ENCODE data around the gene GALNT7.

GALNT7 gene

DNA sequence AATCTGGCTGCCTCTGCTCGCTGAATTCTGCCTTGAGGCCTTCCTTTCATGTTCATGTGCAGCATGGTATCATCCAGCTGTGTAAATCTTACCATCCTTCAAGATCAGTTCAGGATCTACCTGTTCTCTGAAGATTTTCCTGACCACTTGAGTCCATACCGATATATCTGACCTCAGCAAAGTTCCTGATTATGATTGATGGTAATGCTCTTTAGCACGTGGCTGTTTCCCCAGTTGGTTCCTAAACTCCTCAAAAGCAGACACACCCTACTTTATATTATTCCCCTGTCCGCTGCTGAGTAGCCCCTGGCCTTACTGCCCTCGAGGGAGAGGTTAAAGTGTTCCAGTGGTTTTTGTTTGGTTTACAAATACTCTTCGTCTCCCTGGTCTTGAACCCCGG, 20.0 kb downstream of the GALNT7 start:
- Histone ChIP-seq H3F3A (ENCODE audit: insufficient read depth) (no peaks in the 10 kb centered on the region), H3K27me3 (ENCODE audit: low read length) (no peaks in the 10 kb centered on the region), H4K20me1 (ENCODE audit: low read depth, low read length) (peaks cover 18% of the 10 kb centered on the region), H3K79me2 (ENCODE audit: insufficient read depth, low read length) (peaks cover 18% of the 10 kb centered on the region), H3K27ac (ENCODE audit: low read depth, low read length) (no peak overlapping the region), H3K9me2 (replicated peaks; ENCODE audit: insufficient read depth, low read length) (no peaks in the 10 kb centered on the region), H2AFZ (ENCODE audit: low read depth, low read length, severe bottlenecking) (no peak overlapping the region), H3K9ac (ENCODE audit: low read length) (no peak overlapping the region), H3K9me3 (ENCODE audit: insufficient read depth, low read length) (no peaks in the 10 kb centered on the region), H3K4me2 (ENCODE audit: low read depth, low read length, poor library complexity, severe bottlenecking) (no peak overlapping the region), H3K36me3 (ENCODE audit: low read length) (no peaks in the 10 kb centered on the region), H3K4me3 (ENCODE audit: insufficient read depth, low read length, poor library complexity, severe bottlenecking) (no peak overlapping the region)
- no peak for TF ChIP-seq EZH2phosphoT487 (conservative IDR thresholded peaks at IDR 0.05; ENCODE audit: low read length)
- TF ChIP-seq, protein P1, sequence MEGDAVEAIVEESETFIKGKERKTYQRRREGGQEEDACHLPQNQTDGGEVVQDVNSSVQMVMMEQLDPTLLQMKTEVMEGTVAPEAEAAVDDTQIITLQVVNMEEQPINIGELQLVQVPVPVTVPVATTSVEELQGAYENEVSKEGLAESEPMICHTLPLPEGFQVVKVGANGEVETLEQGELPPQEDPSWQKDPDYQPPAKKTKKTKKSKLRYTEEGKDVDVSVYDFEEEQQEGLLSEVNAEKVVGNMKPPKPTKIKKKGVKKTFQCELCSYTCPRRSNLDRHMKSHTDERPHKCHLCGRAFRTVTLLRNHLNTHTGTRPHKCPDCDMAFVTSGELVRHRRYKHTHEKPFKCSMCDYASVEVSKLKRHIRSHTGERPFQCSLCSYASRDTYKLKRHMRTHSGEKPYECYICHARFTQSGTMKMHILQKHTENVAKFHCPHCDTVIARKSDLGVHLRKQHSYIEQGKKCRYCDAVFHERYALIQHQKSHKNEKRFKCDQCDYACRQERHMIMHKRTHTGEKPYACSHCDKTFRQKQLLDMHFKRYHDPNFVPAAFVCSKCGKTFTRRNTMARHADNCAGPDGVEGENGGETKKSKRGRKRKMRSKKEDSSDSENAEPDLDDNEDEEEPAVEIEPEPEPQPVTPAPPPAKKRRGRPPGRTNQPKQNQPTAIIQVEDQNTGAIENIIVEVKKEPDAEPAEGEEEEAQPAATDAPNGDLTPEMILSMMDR (IDR thresholded peaks at IDR 0.05; ENCODE audit: insufficient read depth, low read length, poor library complexity, severe bottlenecking), result no peak

DNA sequence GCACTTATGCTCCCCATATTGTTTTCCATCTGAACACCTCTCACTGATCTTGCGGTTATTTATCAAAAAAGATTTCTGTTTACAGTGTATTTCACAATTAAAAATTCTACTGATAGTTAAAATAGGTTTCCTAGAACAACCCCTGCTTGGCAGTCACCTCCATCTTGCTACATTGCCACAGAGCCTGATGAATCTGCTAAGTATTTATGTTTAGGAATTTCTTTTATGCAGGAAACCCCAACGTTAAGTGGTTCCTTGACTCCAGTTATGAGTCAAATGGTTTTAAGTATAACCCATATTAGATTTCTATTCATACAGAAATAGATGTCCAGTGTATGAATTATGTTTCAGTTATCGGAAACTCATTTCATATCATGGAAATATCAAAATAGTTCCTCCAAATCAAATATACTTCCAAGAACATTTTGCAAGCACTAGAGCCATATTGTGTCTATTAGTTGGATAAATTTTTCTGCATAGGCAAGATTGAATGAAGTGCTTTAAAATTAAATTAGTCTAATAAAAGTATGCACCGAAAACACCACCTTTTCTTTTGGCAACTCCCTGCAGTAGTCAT, 20.6 kb downstream of the GALNT7 start:
- H3K4me3 ChIP-seq (ENCODE audit: insufficient read depth, low read length, poor library complexity, severe bottlenecking), result no peak overlapping the region
- no peak overlapping the region for H3K9ac ChIP-seq (ENCODE audit: low read length)
- H3K27ac ChIP-seq (ENCODE audit: low read depth, low read length), result no peak overlapping the region
- H2AFZ ChIP-seq (ENCODE audit: low read depth, low read length, severe bottlenecking), result no peak overlapping the region
- no peaks in the 10 kb centered on the region for H3K36me3 ChIP-seq (ENCODE audit: low read length)
- peaks cover 23% of the 10 kb centered on the region for H4K20me1 ChIP-seq (ENCODE audit: low read depth, low read length)
- H3F3A ChIP-seq (ENCODE audit: insufficient read depth), result no peaks in the 10 kb centered on the region
- H3K9me2 ChIP-seq (replicated peaks; ENCODE audit: insufficient read depth, low read length), result no peaks in the 10 kb centered on the region
- H3K9me3 ChIP-seq (ENCODE audit: insufficient read depth, low read length), result no peaks in the 10 kb centered on the region
- H3K27me3 ChIP-seq (ENCODE audit: low read length), result no peaks in the 10 kb centered on the region
- no peak overlapping the region for H3K4me2 ChIP-seq (ENCODE audit: low read depth, low read length, poor library complexity, severe bottlenecking)
- H3K79me2 ChIP-seq (ENCODE audit: insufficient read depth, low read length), result peaks cover 18% of the 10 kb centered on the region
- TF ChIP-seq, protein P1 (IDR thresholded peaks at IDR 0.05; ENCODE audit: insufficient read depth, low read length, poor library complexity, severe bottlenecking), result no peak
- no peak for TF ChIP-seq EZH2phosphoT487 (conservative IDR thresholded peaks at IDR 0.05; ENCODE audit: low read length)

DNA sequence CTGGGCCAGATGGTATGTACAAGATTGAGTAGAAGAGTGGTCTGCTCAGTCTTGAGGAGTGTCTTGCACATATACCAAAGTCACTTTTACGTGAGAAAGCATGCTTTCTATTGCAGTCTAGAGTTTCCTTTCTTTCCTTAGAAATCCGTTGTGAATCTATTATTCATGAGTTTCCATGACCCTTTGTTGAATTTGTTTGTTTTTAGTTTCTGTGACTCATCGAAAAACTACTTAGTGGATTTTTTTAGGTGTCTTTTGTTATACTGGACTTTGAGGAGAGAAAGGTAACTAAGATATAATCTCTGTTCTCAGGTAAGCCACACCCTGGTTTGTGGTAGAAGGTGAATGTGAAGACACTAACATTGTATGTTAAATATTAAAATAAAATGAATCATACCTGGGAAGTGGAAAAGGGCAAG, 23.0 kb downstream of the GALNT7 start:
- H3K4me3 ChIP-seq (ENCODE audit: insufficient read depth, low read length, poor library complexity, severe bottlenecking), result no peak overlapping the region
- TF ChIP-seq, protein P1 (IDR thresholded peaks at IDR 0.05; ENCODE audit: insufficient read depth, low read length, poor library complexity, severe bottlenecking), result no peak
- no peak for TF ChIP-seq EZH2phosphoT487 (conservative IDR thresholded peaks at IDR 0.05; ENCODE audit: low read length)
- peaks cover 13% of the 10 kb centered on the region for H3K79me2 ChIP-seq (ENCODE audit: insufficient read depth, low read length)
- H4K20me1 ChIP-seq (ENCODE audit: low read depth, low read length), result peaks cover 29% of the 10 kb centered on the region; the same call in 1 of the 2 replicates
- no peaks in the 10 kb centered on the region for H3K27me3 ChIP-seq (ENCODE audit: low read length)
- no peak overlapping the region for H3K9ac ChIP-seq (ENCODE audit: low read length)
- no peak overlapping the region for H3K27ac ChIP-seq (ENCODE audit: low read depth, low read length)
- H3K4me2 ChIP-seq (ENCODE audit: low read depth, low read length, poor library complexity, severe bottlenecking), result no peak overlapping the region
- H3K36me3 ChIP-seq (ENCODE audit: low read length), result no peaks in the 10 kb centered on the region
- no peaks in the 10 kb centered on the region for H3K9me2 ChIP-seq (replicated peaks; ENCODE audit: insufficient read depth, low read length)
- H2AFZ ChIP-seq (ENCODE audit: low read depth, low read length, severe bottlenecking), result no peak overlapping the region
- H3F3A ChIP-seq (ENCODE audit: insufficient read depth), result no peaks in the 10 kb centered on the region
- H3K9me3 ChIP-seq (ENCODE audit: insufficient read depth, low read length), result no peaks in the 10 kb centered on the region

Data from SU-DHL-6 (cell line).